H1 (cell line): ENCODE results near the gene TCF7L1. TPM values are rescaled to one million over a fixed set of nuclear protein-coding genes. Genes with fewer than 3 reads are reported as not detected.

Experiments used
- ASH2L ChIP-seq: fragments of 200-600, 300-600 bp; sonication (generic); IDR thresholded peaks from one replicate; pipeline ENCODE4 v1.7.1; 2017; ENCODE audit warnings: low read length
- BCL11A ChIP-seq, 2 experiments: IDR thresholded peaks; one replicate each; pipeline ENCODE4 v1.6.1; 2011; ENCODE audit warnings: low read depth in 2 of 2, low read length in 2 of 2, mild to moderate bottlenecking in 2 of 2
- polyA plus RNA-seq, 7 experiments: library from polyadenylated mRNA; depleted of rRNA in 3 of 7; stranded (reverse) in 5 of 7; unstranded in 2 of 7; fragments of >200 nt in 5 of 7; fragments of 200-250 nt in 2 of 7; gene quantifications; 1 replicate in 5 of 7; 2 replicates in 1 of 7; 4 replicates in 1 of 7; pipeline versions ENCODE4 v1.2.1 to v1.2.3, GENCODE V29; 2011 to 2013; ENCODE audit warnings: missing spikeins in 2 of 7, mixed read lengths in 2 of 7
- total RNA-seq: library from RNA; stranded (reverse); fragmentation: NEBNext Ultra II Directional; extraction: Animal tissue kit (Norgen Biotek cat#: 25700); gene quantifications from 2 replicates; pipeline ENCODE4 v1.2.1, GENCODE V29; 2021

Gene TCF7L1
- total and polyA plus RNA-seq, 2 of the 8 experiments (the other 6 are each of a cell fraction or from before 2014, with no cell fraction given): 27.5 to 108 TPM

- no peak for TF ChIP-seq BCL11A (IDR thresholded peaks at IDR 0.05; ENCODE audit: low read depth in 2 of 2, low read length in 2 of 2)
- no peak for TF ChIP-seq ASH2L
Measured at GRCh38 chr2:85143463-85144082, 10.4 kb downstream of the TCF7L1 start (continued).
